HG03045 (cell line): ENCODE results near the gene KRT81.
A peak's percentile ranks its signal among the peaks of the same experiment; 100 is the strongest.

ENCODE experiments used
- ATAC-seq: cut with Tn5 transposase; IDR thresholded peaks from one replicate; pipeline ENCODE4 v1.9.1; 2021; ENCODE audit warnings: mild to moderate bottlenecking, moderate library complexity; ENCODE audit not compliant: unreplicated experiment

The KRT81 gene

GRCh38 chr12:52291267-52291935 is at the start of gene KRT81:
Gene KRT81 (minus strand): TSS chr12:52291534. CDS start chr12:52291465, 69 bp downstream.
- no peak for ATAC-seq

DNA sequence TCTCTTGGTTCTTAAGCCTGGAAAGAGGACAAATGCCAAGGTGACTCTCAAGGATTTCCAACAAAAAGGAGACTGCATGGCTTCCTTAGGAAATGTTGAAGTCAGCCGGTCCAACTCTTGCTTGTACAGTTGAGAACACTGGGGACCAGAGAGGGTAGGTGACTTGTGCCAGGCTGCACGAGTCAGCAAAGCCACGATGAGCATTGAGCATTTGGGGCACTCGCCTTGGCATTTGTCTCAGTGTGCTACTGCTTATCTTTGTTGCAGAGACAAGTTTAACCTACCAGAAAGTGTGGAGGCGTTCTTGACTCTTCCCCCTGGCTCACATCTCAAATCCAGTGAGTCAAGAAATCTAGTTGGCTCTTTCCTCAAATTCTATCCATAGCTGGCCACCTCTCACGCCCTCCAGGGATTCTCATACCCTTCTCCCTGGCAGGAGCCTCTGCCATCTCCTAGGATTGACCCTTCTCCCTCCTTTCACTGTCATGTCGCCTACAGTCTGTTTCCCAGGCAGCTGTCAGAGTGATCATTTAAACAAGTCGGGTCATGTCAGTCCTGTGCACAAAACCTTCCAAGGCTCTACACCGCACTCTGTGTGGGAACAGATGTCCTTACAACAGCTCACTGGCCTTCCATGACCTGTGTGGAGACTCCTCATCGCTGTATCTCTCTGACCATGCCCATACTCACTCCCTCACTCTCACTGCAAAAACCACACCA is 47.1 kb upstream of the KRT81 start:
- no peak for ATAC-seq

DNA sequence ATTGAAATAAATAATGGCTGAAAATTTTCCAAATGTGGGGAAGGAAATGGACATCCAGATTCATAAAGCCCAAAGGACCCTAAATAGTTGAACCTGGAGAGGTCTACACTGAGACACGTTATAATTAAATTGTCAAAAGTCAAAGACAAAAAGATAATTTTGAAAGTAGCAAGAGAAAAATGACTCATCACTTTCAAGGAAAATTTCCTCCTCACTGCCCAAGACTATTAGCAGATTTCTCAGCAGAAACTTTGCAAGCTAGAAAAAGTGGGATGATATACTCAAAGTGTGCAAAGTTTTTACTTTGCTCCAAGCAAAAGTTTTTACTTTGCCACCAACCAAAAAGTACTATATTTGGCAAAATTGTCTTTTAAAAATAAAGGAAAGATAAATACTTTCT is 45.7 kb upstream of the KRT81 start:
- no peak for ATAC-seq

GRCh38 chr12:52336641-52337040 is 45.3 kb upstream of the KRT81 start:
- no peak for ATAC-seq

DNA sequence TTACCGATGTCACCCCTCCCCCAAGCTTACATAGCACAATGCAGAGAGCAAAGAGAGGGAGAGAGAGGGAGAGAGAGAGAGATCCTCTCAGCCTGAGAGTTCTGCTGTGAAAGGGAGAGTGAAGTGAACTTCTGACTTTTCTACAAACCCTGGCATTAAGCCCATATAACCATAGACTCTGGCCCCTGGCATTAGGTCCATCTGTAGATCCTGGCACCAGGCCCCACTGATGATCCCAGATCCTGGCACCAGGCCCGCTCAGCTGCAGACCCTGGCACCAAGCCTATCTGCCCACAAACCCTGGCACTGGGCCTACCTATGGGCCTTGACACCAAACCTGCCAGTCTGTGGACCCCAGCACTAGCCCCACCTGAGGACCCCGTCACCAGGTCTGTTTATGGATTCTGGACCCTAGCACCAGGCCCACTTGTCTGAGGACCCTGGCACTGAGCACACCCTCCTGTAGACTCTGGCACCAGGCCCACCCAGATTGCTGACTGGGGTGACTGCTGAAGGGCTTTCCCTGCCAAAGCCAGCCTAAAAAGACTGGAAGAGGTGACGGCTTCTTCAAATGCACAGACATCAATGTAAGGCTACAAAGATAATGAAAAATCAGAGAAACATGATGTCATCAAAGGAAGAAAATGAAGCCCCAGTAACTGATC is 44.4 kb upstream of the KRT81 start:
- ATAC-seq = no peak

DNA sequence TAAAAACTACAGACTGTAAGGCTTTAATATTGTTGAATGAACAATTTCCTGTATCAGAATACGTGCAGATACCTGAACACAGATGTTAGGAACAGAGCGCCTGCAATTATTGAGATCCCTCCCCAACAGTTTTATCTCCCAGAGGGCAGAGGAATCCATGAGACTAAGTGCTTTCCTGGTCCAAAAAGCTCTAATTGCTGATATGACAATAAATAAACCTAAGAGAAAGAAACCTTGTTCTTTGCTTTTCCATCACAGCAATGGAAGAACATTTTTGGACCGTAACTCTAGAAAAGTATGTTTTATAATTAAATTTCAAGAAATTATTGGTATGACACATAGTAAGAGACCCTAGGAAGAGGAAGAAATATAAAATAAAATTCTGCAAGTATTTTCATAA is 42.9 kb upstream of the KRT81 start:
- no peak for ATAC-seq

- no peak for ATAC-seq
Measured at GRCh38 chr12:52333321-52333720, 42.0 kb upstream of the KRT81 start.

DNA sequence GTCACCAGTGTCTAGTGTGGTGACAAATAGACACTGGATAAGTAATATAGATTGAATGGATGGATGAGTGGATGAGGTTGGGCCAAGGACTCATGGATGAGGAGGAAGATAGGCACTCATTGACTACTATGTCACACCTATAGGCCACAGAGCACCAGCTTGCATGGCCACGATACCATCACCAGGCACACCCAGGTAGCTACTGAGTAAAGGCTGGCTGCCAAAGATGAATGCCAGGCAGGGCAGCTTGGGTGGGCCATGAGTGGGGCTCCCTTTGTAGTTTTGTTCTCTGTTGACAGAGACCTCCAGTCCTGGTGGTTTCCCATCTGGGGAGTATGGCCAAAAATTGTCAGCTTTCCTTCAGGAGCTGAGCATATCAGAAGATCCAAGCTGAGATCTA is 41.0 kb upstream of the KRT81 start:
- no peak for ATAC-seq

- no peak for ATAC-seq
Measured at GRCh38 chr12:52331833-52332232, 40.5 kb upstream of the KRT81 start.

- ATAC-seq = no peak
Measured at GRCh38 chr12:52331039-52331438, 39.7 kb upstream of the KRT81 start.

DNA sequence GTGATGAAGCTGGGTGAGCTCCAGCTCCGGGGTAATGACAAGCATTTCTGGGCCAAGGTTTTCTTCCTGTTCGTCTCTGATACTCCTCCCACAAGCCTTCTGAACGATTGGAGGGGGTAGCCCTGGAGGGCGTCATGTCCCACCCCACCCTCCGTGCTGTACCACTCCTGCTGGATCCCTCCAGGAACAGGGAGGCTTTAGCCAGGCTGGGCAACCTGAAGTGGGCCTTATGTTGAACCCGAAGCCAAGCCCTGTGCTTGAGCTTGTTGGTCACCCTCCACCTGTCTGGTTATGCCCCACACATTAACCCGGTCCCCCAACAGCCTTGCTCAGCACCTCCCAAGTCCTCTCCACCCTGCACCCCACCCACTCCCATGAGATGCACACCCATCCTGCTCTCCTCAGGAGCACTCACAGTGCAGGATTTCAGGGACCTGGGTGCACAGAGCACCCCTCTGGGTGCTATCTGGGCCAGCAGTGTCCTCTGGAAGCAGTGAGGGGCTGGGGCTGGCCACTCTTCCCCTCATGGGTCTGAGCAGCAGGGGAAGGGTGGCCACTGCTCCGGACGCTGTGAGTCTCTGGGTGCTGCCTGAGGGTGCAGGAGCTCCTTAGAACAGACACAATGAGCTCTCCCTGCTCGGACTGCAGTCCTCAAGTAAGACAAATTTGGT is 36.6 kb upstream of the KRT81 start:
- no peak for ATAC-seq

GRCh38 chr12:52327052-52327829 is 35.9 kb upstream of the KRT81 start:
- peak; percentile 80 for ATAC-seq

DNA sequence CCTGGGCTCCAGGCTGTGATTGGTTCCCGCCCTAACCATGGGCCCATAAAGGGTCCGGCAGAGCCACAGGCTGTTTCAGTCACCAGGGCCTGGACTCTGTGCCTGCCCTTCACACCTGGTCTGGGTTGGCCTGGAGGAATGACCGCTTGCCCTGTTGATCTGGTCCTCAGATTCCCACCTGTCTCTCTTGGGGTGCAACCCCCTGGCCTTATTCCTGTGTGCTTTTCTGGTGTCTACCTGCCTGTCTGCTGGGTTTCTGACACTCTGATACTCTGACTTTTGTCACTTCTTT is 32.8 kb upstream of the KRT81 start:
- no peak for ATAC-seq

DNA sequence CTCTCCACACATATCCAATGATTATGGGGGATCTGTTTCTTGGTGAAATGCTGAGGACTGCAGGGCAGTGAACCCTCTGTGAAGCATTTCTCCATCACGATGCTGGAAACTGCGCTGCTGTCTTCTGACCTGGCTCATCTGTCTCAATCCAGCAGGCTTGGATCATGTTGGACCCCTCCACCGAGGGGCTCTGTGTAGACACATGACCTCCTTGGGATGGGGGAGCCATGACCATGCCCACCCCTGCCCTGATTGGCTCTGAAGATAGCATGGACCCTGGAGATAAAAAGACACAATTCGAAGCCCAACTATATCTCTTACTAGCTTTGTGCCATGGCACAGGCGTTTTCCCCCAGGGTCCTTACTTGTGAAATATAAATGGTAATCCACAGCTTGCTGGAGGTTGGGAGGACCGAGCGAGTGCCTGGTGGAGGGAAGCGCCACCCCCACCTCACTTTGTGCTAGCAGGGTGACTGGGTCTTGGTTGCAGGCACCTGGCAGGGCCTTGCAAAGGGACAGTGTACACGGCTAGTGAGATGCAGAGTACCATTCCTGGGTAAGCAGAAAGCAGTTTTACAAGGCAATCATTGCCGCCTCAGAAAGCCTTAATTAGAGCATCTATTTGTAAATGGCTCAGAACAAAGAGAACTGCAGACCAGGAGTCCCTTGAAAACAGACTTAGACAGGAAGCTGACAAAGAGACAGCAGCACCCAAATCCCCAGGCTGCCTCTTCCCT is 32.2 kb upstream of the KRT81 start:
- ATAC-seq = no peak

DNA sequence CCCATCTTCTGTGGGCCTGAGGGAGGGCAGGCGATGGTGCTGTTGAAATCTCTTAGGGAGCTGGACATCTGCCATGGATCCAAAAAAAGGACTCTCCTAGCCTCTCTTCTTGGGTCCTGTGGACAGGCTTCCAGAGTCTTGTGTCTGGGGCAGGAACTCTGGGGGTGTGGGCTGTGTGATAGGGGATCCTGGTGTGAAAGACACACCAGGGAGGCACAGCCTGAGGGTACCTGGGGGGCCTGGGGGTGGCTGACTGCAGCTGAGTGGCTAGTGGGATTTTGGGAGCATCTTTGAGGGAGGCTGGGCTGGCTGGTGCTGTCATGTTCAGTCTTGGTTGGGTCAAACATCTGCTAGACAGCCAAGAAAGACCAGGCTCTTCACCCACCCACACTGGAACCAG is 31.7 kb upstream of the KRT81 start:
- no peak for ATAC-seq

DNA sequence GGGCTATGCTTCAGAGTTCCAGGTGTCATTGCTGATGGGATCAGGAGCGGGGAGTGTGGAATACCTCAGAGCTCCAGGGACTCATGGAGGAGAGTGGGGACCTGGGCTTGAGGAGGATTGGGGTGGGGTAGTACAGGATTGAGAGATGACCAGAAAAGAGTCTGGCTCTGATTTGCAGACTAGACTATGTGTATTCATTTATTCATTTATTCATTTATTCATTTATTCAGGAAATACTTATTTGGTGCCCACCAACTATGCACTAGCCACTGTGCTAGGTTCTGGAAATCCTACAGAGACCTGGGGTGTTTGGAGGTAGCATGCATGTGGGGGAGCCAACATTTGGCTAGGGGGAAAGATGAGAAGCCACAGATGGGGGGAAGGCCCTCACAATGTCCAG is 30.7 kb upstream of the KRT81 start:
- ATAC-seq = no peak

DNA sequence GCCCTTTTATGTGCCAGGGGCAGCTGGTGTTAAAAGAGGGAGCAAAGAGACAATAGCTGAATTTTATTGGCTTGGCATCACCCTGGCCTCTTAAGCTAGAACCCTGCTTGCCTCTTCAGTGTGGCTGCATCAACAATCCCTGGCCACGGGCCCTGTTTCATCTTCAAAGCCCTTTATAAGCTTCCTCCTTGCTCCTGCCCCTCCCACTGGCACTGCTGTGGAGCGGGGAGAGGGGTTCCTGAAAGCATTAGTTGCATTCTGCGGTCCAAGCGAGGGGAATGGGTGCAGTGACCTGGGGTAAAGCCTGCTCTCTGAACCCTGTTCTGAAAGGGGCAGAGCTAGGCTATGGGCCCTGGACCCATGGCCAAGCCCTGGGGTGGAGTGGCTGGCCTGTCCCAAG is 30.1 kb upstream of the KRT81 start:
- no peak for ATAC-seq

GRCh38 chr12:52320784-52321400 is 29.6 kb upstream of the KRT81 start, which contains the start of gene KRT83:
Gene KRT83 (minus strand): TSS chr12:52321398. CDS start chr12:52321335, 63 bp downstream.
- no peak for ATAC-seq

DNA sequence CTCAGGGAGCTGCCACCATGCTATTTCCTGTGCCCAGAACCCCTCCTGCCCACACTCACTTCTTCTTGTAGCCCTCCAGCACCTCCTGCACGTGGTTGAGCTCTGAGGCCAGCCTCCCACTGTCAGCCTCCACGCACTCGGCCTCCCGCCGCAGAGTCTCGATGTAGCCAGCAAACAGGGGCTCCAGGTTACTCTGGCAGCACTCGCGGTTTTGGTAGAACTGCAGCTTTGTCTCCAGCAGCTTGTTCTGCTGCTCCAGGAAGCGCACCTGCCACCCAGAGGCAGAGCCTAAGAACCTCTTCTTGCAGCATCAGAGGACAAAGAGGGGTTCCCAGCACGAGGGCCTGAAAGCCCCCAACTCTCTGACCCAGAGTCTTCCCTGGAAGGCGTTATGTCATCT is 27.8 kb upstream of the KRT81 start:
- ATAC-seq = no peak
